COLO668 (cell line): ENCODE data around the gene PCK2.
"Not testable (repeated sequence)": the region's sequence is repeated elsewhere in the genome, so short reads cannot be mapped to it uniquely, and the experiment has no call there.

Source experiments
- DNase-seq: peaks from one replicate; lab custom pipeline; 2025; ENCODE audit not compliant: unreplicated experiment; lab: John Stamatoyannopoulos, UW

The PCK2 gene

GRCh38 chr14:24093207-24093900 is 757 bp upstream of the PCK2 start:
- no peak for DNase-seq

- peak; percentile 48 for DNase-seq
These were observed 745 bp downstream of the PCK2 start for GRCh38 chr14:24094841-24095270.

GRCh38 chr14:24095271-24096068 is 1.4 kb downstream of the PCK2 start:
- DNase-seq: peak; percentile 32

- DNase-seq: no peak
These were observed 2.6 kb downstream of the PCK2 start for GRCh38 chr14:24096545-24097181.

- DNase-seq: no peak
These were observed 4.3 kb downstream of the PCK2 start for GRCh38 chr14:24098229-24098926.

- peak; percentile 58 for DNase-seq
These were observed 5.1 kb downstream of the PCK2 start for GRCh38 chr14:24098927-24099813.

- no peak for DNase-seq
These were observed 6.3 kb downstream of the PCK2 start for GRCh38 chr14:24100197-24100981.

GRCh38 chr14:24100982-24101494 is 6.9 kb downstream of the PCK2 start:
- no peak for DNase-seq

- DNase-seq: no peak
These were observed 8.4 kb downstream of the PCK2 start for GRCh38 chr14:24102357-24103048.

GRCh38 chr14:24103451-24103850 is 9.3 kb downstream of the PCK2 start:
- DNase-seq: no peak

- not testable (repeated sequence) for DNase-seq
These were observed 11.6 kb downstream of the PCK2 start for GRCh38 chr14:24105609-24106239.

- no peak for DNase-seq
These were observed 12.7 kb downstream of the PCK2 start for GRCh38 chr14:24106672-24107271.

- DNase-seq: no peak
These were observed 14.3 kb downstream of the PCK2 start for GRCh38 chr14:24108336-24108874.

GRCh38 chr14:24110060-24110459 is 15.9 kb downstream of the PCK2 start:
- DNase-seq: no peak

GRCh38 chr14:24110523-24110922 is 16.4 kb downstream of the PCK2 start:
- DNase-seq: no peak

GRCh38 chr14:24113379-24113800 is 19.3 kb downstream of the PCK2 start:
- DNase-seq: no peak

GRCh38 chr14:24113801-24114531 is 19.9 kb downstream of the PCK2 start:
- peak; percentile 92 for DNase-seq
